IMR-90 (cell line): Measurements from ENCODE around the gene SLC12A7. TPM values are rescaled to one million over a fixed set of nuclear protein-coding genes. Genes with fewer than 3 reads are reported as not detected.

ENCODE experiments used
- ATAC-seq: fragments of 200-7000 bp; cut with Tn5 transposase; 2 replicates; pipeline ENCODE4 v1.9.1; 2020; ENCODE audit warnings: low read depth, mild to moderate bottlenecking, moderate library complexity
- BruUV-seq: library from RNA; stranded (reverse); fragments of 400-500 nt; replicated peaks from 2 replicates; lab custom pipeline; 2021; lab: Mats Ljungman, UMichigan
- CTCF ChIA-PET: fragments of 300-600 bp; formaldehyde crosslinking; extraction: SDS; loops from one replicate; lab custom pipeline; 2021; ENCODE audit warnings: antibody characterized with exemption; lab: Yijun Ruan, JAX
- POLR2A ChIA-PET: fragments of 300-600 bp; sonication (Branson Sonifier 250); formaldehyde crosslinking; loops from one replicate; lab custom pipeline; 2022; ENCODE audit warnings: antibody characterized with exemption; ENCODE audit not compliant: unreplicated experiment; lab: Charles Lee
- DNase-seq: peaks from one replicate; pipeline ENCODE4 v3.0.0; 2013
- H2AFZ ChIP-seq: replicated peaks from 2 replicates; pipeline ENCODE3; 2013; ENCODE audit warnings: low read length, mild to moderate bottlenecking; ENCODE audit not compliant: poor library complexity
- H2AK5ac ChIP-seq: 2 replicates; pipeline ENCODE4 v1.6.1; 2013; ENCODE audit warnings: low read depth, low read length, inconsistent platforms
- H2AK9ac ChIP-seq: replicated peaks from 2 replicates; pipeline ENCODE3; 2013; ENCODE audit warnings: mild to moderate bottlenecking, low read depth, low read length, moderate library complexity; ENCODE audit not compliant: poor library complexity
- H2BK120ac ChIP-seq: 2 replicates; pipeline ENCODE4 v1.6.1; 2013; ENCODE audit warnings: low read depth, low read length, inconsistent platforms
- H2BK15ac ChIP-seq: 3 replicates; pipeline ENCODE4 v1.6.1; 2013; ENCODE audit warnings: low read depth, low read length, inconsistent platforms
- H2BK20ac ChIP-seq: 2 replicates; pipeline ENCODE4 v1.6.1; 2013; ENCODE audit warnings: low read depth, mild to moderate bottlenecking, inconsistent platforms, low read length, moderate library complexity
- H2BK5ac ChIP-seq: 2 replicates; pipeline ENCODE4 v1.6.1; 2013; ENCODE audit warnings: mild to moderate bottlenecking, low read depth, low read length, inconsistent platforms; ENCODE audit not compliant: poor library complexity, severe bottlenecking
- H3K14ac ChIP-seq: replicated peaks from 2 replicates; pipeline ENCODE4 v1.6.1; 2013; ENCODE audit warnings: low read depth, low read length, inconsistent platforms
- H3K18ac ChIP-seq: 2 replicates; pipeline ENCODE4 v1.6.1; 2013; ENCODE audit warnings: low read depth, low read length, control low read depth
- H3K23ac ChIP-seq: 2 replicates; pipeline ENCODE4 v1.6.1; 2013; ENCODE audit warnings: low read depth, low read length, inconsistent platforms
- H3K27ac ChIP-seq: 2 replicates; pipeline ENCODE4 v1.5.1; 2013; ENCODE audit warnings: mild to moderate bottlenecking, control low read depth, low read length; ENCODE audit not compliant: insufficient read depth
- H3K27me3 ChIP-seq: 2 replicates; pipeline ENCODE4 v1.6.1; 2013; ENCODE audit warnings: low read length; ENCODE audit not compliant: control insufficient read depth, insufficient read depth
- H3K36me3 ChIP-seq: 2 replicates; pipeline ENCODE4 v1.6.1; 2013; ENCODE audit warnings: low read length, mixed read lengths; ENCODE audit not compliant: control insufficient read depth, insufficient read depth
- H3K4ac ChIP-seq: 2 replicates; pipeline ENCODE4 v1.6.1; 2013; ENCODE audit warnings: low read depth, low read length, inconsistent platforms
- H3K4me1 ChIP-seq: 2 replicates; pipeline ENCODE4 v1.6.1; 2013; ENCODE audit warnings: low read length, mixed read lengths; ENCODE audit not compliant: control insufficient read depth, insufficient read depth
- H3K4me2 ChIP-seq: 2 replicates; pipeline ENCODE4 v1.6.1; 2013; ENCODE audit warnings: low read depth, mild to moderate bottlenecking, control low read depth, low read length, moderate library complexity
- H3K4me3 ChIP-seq: 2 replicates; pipeline ENCODE4 v1.5.1; 2013; ENCODE audit warnings: low read depth, mild to moderate bottlenecking, control low read depth, low read length, moderate library complexity; ENCODE audit not compliant: insufficient read depth
- H3K56ac ChIP-seq: 2 replicates; pipeline ENCODE4 v1.6.1; 2013; ENCODE audit warnings: low read length, inconsistent platforms; ENCODE audit not compliant: insufficient read depth; ENCODE audit errors: extremely low read depth
- H3K79me1 ChIP-seq, 2 experiments: 2 replicates each; pipeline ENCODE4 v1.6.1; 2013; ENCODE audit warnings: low read length in 2 of 2, inconsistent platforms in 1 of 2, low read depth in 1 of 2
- H3K9ac ChIP-seq: 2 replicates; pipeline ENCODE4 v1.6.1; 2013; ENCODE audit warnings: low read depth, low read length, control low read depth
- H3K9me1 ChIP-seq: 2 replicates; pipeline ENCODE4 v1.6.1; 2013; ENCODE audit warnings: low read length, inconsistent platforms; ENCODE audit not compliant: insufficient read depth
- H3K9me3 ChIP-seq: 2 replicates; pipeline ENCODE4 v1.6.1; 2013; ENCODE audit warnings: low read length; ENCODE audit not compliant: control insufficient read depth, insufficient read depth
- H4K20me1 ChIP-seq: 2 replicates; pipeline ENCODE4 v1.6.1; 2013; ENCODE audit warnings: low read length, inconsistent platforms; ENCODE audit not compliant: insufficient read depth
- H4K5ac ChIP-seq: 2 replicates; pipeline ENCODE4 v1.6.1; 2013; ENCODE audit warnings: mild to moderate bottlenecking, low read depth, low read length, control low read depth
- H4K8ac ChIP-seq, 2 experiments: 2 replicates each; pipeline ENCODE4 v1.6.1; 2013; ENCODE audit warnings: low read depth in 2 of 2, low read length in 2 of 2, control low read depth in 1 of 2, inconsistent platforms in 1 of 2
- H4K91ac ChIP-seq: 2 replicates; pipeline ENCODE4 v1.6.1; 2013; ENCODE audit warnings: low read depth, low read length, inconsistent platforms; ENCODE audit not compliant: insufficient read depth
- BHLHE40 ChIP-seq: fragments of 150-350 bp; IDR thresholded peaks from 2 replicates; pipeline ENCODE4 v1.6.1; 2016; ENCODE audit warnings: mild to moderate bottlenecking, low read depth, low read length
- CEBPB ChIP-seq: IDR thresholded peaks from 2 replicates; pipeline ENCODE4 v1.6.1; 2012; ENCODE audit warnings: low read depth, low read length, improper control_type of control experiment
- MAFK ChIP-seq: IDR thresholded peaks from 2 replicates; pipeline ENCODE4 v1.6.1; 2012; ENCODE audit warnings: low read depth, low read length, improper control_type of control experiment
- MAZ ChIP-seq: IDR thresholded peaks from 2 replicates; pipeline ENCODE4 v1.6.1; 2012; ENCODE audit warnings: low read depth, mild to moderate bottlenecking, low read length, improper control_type of control experiment, moderate library complexity, borderline replicate concordance
- RAD21 ChIP-seq: IDR thresholded peaks from 2 replicates; pipeline ENCODE4 v1.6.1; 2012; ENCODE audit warnings: low read length, improper control_type of control experiment
- RFX5 ChIP-seq: IDR thresholded peaks from 2 replicates; pipeline ENCODE4 v1.8.0; 2012; ENCODE audit warnings: low read depth, mild to moderate bottlenecking, low read length, moderate library complexity
- WGBS, 2 experiments: methylation state at CpG; one replicate each; pipeline versions ENCODE4 v1.1.5 to v1.1.7; 2013; ENCODE audit warnings: missing lambda C conversion rate in 2 of 2; ENCODE audit not compliant: insufficient read length in 1 of 2; ENCODE audit errors: extremely low coverage in 2 of 2; 5-methylcytosine and 5-hydroxymethylcytosine counted together
- dilution Hi-C: fragments of 300-500 bp; cut with HindIII; formaldehyde crosslinking; loops from one replicate; pipeline ENCODE4 v1.14.3; 2018; ENCODE audit warnings: low sequenced_read_pairs; ENCODE audit not compliant: unreplicated experiment
- in situ Hi-C: fragments of 300-500 bp; cut with MboI; formaldehyde crosslinking; loops from 3 replicates; pipeline ENCODE4 v1.14.3; 2019; ENCODE audit warnings: low sequenced_read_pairs, inconsistent platforms, mixed read lengths
- intact Hi-C: fragments of 100-400 bp; cut with micrococcal nuclease; formaldehyde crosslinking; loops from 2 replicates; pipeline ENCODE4 v1.10.0; 2022
- polyA plus RNA-seq, 3 experiments: library from polyadenylated mRNA; depleted of rRNA; stranded (reverse); fragments of >200 nt; gene quantifications; 2 replicates each; pipeline ENCODE4 v1.2.3, GENCODE V29; 2012; ENCODE audit warnings: low replicate concordance in 1 of 3
- total RNA-seq: library from RNA; depleted of rRNA; stranded (reverse); fragments of >200 nt; gene quantifications from 2 replicates; pipeline ENCODE4 v1.2.3, GENCODE V29; 2012

Gene SLC12A7
- total and polyA plus RNA-seq, 2 of the 4 experiments (the other 2 are of a cell fraction), result 3.0 to 6.1 TPM

DNA sequence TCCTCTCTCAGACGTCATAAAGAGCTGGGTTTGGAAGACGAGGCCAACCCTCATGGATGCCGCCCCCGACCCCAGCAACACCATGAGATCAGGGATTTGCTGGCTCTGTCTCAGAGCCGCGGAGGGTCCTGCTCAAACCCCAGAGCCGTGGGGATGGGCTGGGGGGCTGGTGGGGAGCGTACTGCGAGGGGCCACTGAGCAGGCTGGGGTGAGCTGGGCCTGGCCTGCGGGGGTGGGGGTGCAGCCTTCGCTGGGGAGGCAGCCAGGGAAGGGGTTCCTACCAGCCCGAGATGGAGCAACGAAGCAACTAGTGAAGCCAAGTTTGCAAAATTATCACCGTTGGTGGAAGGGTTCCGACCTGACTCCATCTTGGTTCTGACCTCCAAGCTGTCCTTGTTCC is 5.1 kb upstream of the SLC12A7 start:
- intact Hi-C loops, result loop anchor here (10.0 kb wide), 1 partner anchor 112 kb away; the partner anchor contains the start of gene NKD2
- CTCF ChIA-PET, result no interaction called here
- BruUV-seq, result no TSS peak

More for the DNA sequence above, 5.1 kb upstream of the SLC12A7 start:
- Histone ChIP-seq H4K91ac (no peak overlapping the region), H4K20me1 (no peaks in the 10 kb centered on the region; the same call in 1 of the 2 replicates), H3K36me3 (no peaks in the 10 kb centered on the region), H4K5ac (no peak overlapping the region), H2AFZ (no peak overlapping the region), H3K9me1 (no peaks in the 10 kb centered on the region), H3K9ac (no peak overlapping the region), H3K4me1 (no peaks in the 10 kb centered on the region), H2BK20ac (no peak overlapping the region), H2BK120ac (no peak overlapping the region), H2BK5ac (no peak overlapping the region), H3K4me2 (no peak overlapping the region), H3K18ac (no peak overlapping the region), H3K56ac (no peak overlapping the region), H3K23ac (no peak overlapping the region), H3K27me3 (peaks cover 47% of the 10 kb centered on the region), H3K14ac (no peak overlapping the region), H3K9me3 (no peaks in the 10 kb centered on the region), H3K4ac (no peak overlapping the region), H3K79me1 (no peaks in the 10 kb centered on the region), H2AK5ac (no peak overlapping the region), H3K4me3 (no peak overlapping the region), H2AK9ac (no peak overlapping the region), H4K8ac (no peak overlapping the region), H3K27ac (no peak overlapping the region), H2BK15ac (no peak overlapping the region)
- WGBS, 2 experiments, result 85% methylated on average over 4 of the region's 15 CpGs; no CpG with 5 or more reads in 1 of the 2 experiments
- DNase-seq, result no peak
- in situ Hi-C loops (no loop called here), dilution Hi-C loops (no loop called here)
- POLR2A ChIA-PET, result no interaction called here
- ATAC-seq, result no peak
- TF ChIP-seq RFX5, result no peak
- no peak for TF ChIP-seq RAD21
- TF ChIP-seq MAZ, result no peak
- no peak for TF ChIP-seq MAFK
- no peak for TF ChIP-seq CEBPB
- TF ChIP-seq BHLHE40, result no peak
